H1 (cell line): Measurements from ENCODE around the gene PRMT2.

Experiments used
- CEBPB ChIP-seq: IDR thresholded peaks from 2 replicates; pipeline ENCODE4 v1.6.1; 2012; ENCODE audit warnings: low read depth, low read length
- CHD1 ChIP-seq: IDR thresholded peaks from 2 replicates; pipeline ENCODE4 v1.6.1; 2012; ENCODE audit warnings: low read depth, low read length, improper control_type of control experiment
- POLR2A ChIP-seq, 2 experiments: IDR thresholded peaks; 1 replicate in 1 of 2; 2 replicates in 1 of 2; pipeline ENCODE4 v1.6.1; 2011; ENCODE audit warnings: low read depth in 2 of 2, low read length in 2 of 2, mild to moderate bottlenecking in 2 of 2; ENCODE audit errors: control extremely low read depth in 1 of 2
- POLR2AphosphoS5 ChIP-seq: IDR thresholded peaks from 2 replicates; pipeline ENCODE4 v1.6.1; 2011; ENCODE audit warnings: low read depth, low read length
- RAD21 ChIP-seq, 2 experiments: IDR thresholded peaks in 1 of 2; conservative IDR thresholded peaks in 1 of 2; 2 replicates each; pipeline ENCODE4 v1.6.1; 2011; ENCODE audit warnings: low read depth in 2 of 2, low read length in 2 of 2, improper control_type of control experiment in 1 of 2, inconsistent platforms in 1 of 2, mild to moderate bottlenecking in 1 of 2, moderate library complexity in 1 of 2
- TAF1 ChIP-seq: IDR thresholded peaks from 2 replicates; pipeline ENCODE4 v1.6.1; 2011; ENCODE audit warnings: mild to moderate bottlenecking, low read depth, low read length
- TF ChIP-seq, protein P1 (sequence below), 3 experiments: IDR thresholded peaks; 1 replicate in 2 of 3; 2 replicates in 1 of 3; pipeline versions ENCODE4 v1.5.1 to v1.6.1; 2011; ENCODE audit warnings: low read length in 3 of 3, mild to moderate bottlenecking in 3 of 3, inconsistent platforms in 2 of 3, low read depth in 1 of 3, moderate library complexity in 1 of 3; ENCODE audit not compliant: insufficient read depth in 1 of 3; ENCODE audit errors: control extremely low read depth in 1 of 3
- TF ChIP-seq, protein P2 (sequence below): IDR thresholded peaks from 2 replicates; pipeline ENCODE4 v1.6.1; 2012; ENCODE audit warnings: low read length, inconsistent platforms

DNA sequence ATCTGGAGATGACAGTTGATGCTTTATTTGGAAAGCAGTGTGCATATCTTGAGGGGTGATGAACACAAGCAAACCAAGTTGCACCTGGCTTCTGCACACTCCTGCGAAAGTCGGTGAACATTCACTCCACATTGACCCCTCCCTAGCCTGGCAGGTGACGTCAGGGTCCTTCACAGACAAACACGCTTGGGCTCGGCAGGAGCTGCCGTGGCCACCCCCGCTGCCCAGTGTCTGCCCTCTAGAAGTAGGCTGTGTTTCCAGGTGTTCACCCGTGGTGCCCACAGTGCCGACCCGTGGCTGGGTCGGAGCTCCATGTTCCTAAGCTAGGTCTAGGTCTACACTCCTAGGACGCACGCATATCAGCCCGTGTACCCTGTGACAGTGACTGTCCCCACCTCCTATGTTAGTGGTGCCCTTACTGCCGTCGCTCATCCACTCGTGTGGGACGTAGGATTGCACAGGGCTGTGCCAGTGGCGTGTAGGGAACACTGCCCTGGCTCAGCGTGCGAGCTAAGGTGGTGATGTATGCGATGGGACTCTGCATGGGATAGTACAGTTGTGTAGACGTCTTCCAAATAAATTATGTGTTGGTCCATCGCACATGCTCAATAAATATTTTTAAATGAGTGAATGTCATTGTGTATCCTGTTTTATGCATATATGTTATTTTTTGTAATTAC is 29.0 kb downstream of the PRMT2 start:
- TF ChIP-seq, protein P1, sequence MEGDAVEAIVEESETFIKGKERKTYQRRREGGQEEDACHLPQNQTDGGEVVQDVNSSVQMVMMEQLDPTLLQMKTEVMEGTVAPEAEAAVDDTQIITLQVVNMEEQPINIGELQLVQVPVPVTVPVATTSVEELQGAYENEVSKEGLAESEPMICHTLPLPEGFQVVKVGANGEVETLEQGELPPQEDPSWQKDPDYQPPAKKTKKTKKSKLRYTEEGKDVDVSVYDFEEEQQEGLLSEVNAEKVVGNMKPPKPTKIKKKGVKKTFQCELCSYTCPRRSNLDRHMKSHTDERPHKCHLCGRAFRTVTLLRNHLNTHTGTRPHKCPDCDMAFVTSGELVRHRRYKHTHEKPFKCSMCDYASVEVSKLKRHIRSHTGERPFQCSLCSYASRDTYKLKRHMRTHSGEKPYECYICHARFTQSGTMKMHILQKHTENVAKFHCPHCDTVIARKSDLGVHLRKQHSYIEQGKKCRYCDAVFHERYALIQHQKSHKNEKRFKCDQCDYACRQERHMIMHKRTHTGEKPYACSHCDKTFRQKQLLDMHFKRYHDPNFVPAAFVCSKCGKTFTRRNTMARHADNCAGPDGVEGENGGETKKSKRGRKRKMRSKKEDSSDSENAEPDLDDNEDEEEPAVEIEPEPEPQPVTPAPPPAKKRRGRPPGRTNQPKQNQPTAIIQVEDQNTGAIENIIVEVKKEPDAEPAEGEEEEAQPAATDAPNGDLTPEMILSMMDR (IDR thresholded peaks at IDR 0.05; ENCODE audit: control extremely low read depth in 1 of 3, insufficient read depth in 1 of 3, low read depth in 1 of 3, low read length in 3 of 3): no peak
- TF ChIP-seq POLR2AphosphoS5 (no peak), CEBPB (no peak), TAF1 (no peak), RAD21 (IDR thresholded peaks at IDR 0.05 in 1 of 2, conservative IDR thresholded peaks at IDR 0.05 in 1 of 2; ENCODE audit: low read depth in 2 of 2, low read length in 2 of 2) (no peak), POLR2A (IDR thresholded peaks at IDR 0.05; ENCODE audit: control extremely low read depth in 1 of 2, low read depth in 2 of 2, low read length in 2 of 2) (no peak), CHD1 (no peak)
- TF ChIP-seq, protein P2, sequence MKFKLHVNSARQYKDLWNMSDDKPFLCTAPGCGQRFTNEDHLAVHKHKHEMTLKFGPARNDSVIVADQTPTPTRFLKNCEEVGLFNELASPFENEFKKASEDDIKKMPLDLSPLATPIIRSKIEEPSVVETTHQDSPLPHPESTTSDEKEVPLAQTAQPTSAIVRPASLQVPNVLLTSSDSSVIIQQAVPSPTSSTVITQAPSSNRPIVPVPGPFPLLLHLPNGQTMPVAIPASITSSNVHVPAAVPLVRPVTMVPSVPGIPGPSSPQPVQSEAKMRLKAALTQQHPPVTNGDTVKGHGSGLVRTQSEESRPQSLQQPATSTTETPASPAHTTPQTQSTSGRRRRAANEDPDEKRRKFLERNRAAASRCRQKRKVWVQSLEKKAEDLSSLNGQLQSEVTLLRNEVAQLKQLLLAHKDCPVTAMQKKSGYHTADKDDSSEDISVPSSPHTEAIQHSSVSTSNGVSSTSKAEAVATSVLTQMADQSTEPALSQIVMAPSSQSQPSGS: no peak
